Smooth muscle cell of the pulmonary artery (primary cell): ENCODE measurements around the gene CSRP2. TPM values are rescaled to one million over a fixed set of nuclear protein-coding genes. Genes with fewer than 3 reads are reported as not detected.

Experiments
- total RNA-seq: library from RNA; depleted of rRNA; stranded (reverse); fragments of >200 nt; gene quantifications from 2 replicates; pipeline ENCODE4 v1.2.3, GENCODE V29; 2014

Gene CSRP2
- total RNA-seq, result 17.8 and 19.0 TPM in 2 replicates

GRCh38 chr12:76878899-76879709 lies at the start of gene CSRP2:
Gene CSRP2, minus strand, starts transcription at chr12:76879019. Its CDS starts 12,759 bp downstream, at chr12:76866260.

Other genes with a start within 250 kb of the CSRP2 start
- gene ZDHHC17, start 114.9 kb downstream of the CSRP2 start, total RNA-seq, result 89.4 and 114 TPM in 2 replicates
- 16.7 and 56.5 TPM in 2 replicates for gene E2F7, start 186.6 kb upstream of the CSRP2 start, total RNA-seq